ENCODE data around the gene FOXI1. TPM values are rescaled to one million over a fixed set of nuclear protein-coding genes. Genes with fewer than 3 reads are reported as not detected.
"Not testable (repeated sequence)": the region's sequence is repeated elsewhere in the genome, so short reads cannot be mapped to it uniquely, and the experiment has no call there.

The FOXI1 gene
- total RNA-seq, 1 donor = not detected

DNA sequence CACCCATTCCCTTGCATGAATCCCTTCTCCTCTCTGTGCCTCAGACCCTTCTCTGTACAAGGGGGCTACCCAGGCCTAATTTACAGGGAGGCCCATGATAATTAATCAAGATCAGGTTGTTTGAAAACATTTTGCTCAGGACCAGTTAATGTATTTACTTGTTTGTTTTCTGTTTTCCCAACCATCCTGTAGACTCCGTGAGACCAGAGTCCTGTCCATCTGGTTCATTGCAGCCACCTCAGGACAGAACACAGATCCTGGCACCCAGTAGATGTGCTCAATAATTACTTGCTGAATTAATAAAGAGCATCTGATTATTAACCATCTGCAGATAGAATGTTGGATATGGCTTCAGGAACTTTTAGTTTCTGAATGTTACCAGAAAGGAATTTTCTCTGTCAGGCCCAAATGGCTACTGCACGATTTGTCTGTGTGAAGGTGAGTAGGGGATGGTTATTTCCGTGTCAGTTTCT lies 27.3 kb downstream of the FOXI1 start:
- H3K4me3 ChIP-seq (ENCODE audit: low read depth, low read length) = no peak overlapping the region
- no peak for DNase-seq (ENCODE audit: low read depth)
- TF ChIP-seq, protein P1, sequence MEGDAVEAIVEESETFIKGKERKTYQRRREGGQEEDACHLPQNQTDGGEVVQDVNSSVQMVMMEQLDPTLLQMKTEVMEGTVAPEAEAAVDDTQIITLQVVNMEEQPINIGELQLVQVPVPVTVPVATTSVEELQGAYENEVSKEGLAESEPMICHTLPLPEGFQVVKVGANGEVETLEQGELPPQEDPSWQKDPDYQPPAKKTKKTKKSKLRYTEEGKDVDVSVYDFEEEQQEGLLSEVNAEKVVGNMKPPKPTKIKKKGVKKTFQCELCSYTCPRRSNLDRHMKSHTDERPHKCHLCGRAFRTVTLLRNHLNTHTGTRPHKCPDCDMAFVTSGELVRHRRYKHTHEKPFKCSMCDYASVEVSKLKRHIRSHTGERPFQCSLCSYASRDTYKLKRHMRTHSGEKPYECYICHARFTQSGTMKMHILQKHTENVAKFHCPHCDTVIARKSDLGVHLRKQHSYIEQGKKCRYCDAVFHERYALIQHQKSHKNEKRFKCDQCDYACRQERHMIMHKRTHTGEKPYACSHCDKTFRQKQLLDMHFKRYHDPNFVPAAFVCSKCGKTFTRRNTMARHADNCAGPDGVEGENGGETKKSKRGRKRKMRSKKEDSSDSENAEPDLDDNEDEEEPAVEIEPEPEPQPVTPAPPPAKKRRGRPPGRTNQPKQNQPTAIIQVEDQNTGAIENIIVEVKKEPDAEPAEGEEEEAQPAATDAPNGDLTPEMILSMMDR (IDR thresholded peaks at IDR 0.05; ENCODE audit: insufficient read depth, low read depth, low read length) = no peak

DNA sequence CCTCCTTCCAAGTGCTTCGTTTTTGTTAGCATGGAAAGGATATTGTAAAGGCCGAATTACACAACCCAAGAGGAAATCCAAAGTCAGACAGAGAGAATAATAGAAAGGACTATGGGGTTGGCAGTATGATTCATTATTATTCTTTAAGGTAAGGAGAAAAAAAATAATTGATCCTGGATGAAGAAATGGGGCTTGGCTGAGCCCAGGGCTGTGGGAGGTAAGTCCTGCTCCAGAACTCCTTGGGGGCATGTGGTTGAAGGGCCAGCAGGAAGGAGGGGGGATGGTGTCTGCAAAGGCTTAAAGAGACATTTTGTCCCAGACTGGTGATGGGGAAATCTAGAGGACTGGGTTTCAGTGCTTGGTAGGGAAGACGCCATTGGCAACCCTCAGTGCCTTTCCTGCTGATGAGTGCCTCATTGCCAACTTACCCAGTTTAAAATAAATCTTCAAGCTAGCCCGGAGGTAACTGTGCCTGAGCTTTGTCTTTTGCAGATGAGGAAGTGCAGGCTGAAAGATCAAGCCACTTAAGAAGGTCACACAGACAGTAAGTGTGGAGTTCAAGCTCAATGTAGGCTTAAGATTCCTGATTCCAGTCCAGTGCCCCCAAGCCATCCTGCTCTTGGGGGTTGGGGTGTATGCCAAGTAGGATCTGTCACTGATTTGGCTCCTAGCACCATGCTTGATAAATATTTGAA lies 30.2 kb downstream of the FOXI1 start:
- TF ChIP-seq, protein P1 (IDR thresholded peaks at IDR 0.05; ENCODE audit: insufficient read depth, low read depth, low read length) = no peak
- no peak overlapping the region for H3K4me3 ChIP-seq (ENCODE audit: low read depth, low read length)
- DNase-seq (ENCODE audit: low read depth) = no peak

DNA sequence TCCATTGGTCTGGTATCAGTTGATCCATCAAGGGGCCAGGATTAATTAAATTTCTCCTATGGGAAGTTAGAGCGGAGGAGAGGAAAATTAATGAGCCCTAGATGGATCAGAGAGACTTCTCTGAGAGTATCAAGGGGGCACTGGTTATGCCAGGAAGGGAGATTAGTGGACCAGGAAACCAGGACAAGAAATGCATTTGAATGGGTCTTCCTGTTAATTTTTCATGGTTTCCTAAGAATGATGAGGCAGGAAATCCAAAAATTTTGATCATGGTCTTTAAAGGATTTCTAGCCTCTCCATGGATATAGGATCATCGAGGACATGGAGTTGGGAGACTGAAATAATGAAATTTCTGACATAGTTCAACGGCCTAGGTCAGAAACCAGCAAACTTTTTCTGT lies 30.8 kb downstream of the FOXI1 start:
- no peak overlapping the region for H3K4me3 ChIP-seq (ENCODE audit: low read depth, low read length)
- TF ChIP-seq, protein P1 (IDR thresholded peaks at IDR 0.05; ENCODE audit: insufficient read depth, low read depth, low read length) = no peak
- DNase-seq (ENCODE audit: low read depth) = no peak

DNA sequence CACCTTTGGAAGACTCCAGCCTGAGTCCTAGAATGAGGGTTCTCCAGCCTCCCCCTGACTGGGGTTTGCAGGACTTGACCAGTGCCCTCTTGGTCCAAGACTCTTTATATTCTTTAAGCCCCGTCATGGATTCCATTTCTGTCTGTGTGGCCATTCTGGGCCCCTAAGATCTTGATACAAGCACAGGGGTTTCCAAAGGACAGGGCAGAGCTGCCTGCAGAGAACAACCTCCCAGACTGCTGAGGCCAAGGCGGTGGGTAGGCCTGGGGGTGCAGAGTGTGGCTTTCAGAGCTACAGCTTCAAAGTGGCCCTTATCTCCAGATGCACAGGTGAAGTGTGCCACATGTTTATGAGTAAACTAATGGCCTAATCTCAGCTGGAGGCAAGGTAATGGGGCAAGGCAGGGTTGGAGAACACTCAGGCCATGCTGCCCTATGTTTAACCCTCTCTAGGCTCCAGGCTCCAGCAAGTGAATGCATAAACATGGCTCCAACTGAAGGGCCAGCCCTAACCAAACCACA lies 32.1 kb downstream of the FOXI1 start:
- no peak for DNase-seq (ENCODE audit: low read depth)
- no peak overlapping the region for H3K4me3 ChIP-seq (ENCODE audit: low read depth, low read length)
- TF ChIP-seq, protein P1 (IDR thresholded peaks at IDR 0.05; ENCODE audit: insufficient read depth, low read depth, low read length) = no peak

DNA sequence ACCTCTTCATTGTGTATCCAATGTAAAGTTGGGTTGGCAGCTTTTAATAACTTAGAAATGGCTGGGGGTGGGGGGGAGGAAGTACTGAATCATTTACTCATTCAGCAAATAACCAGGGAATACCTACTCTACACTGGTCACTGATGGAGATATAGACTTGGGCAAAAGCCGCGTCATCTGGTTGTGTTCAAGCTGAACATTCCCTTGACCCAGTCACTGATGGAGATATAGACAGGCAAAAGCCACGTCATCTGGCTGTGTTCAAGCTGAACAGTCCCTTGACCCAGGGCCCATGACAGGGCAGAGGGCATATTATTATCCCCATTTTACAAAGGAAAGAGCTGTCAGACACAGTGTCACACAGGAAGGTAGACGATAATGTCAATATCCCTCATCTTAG lies 32.6 kb downstream of the FOXI1 start:
- H3K4me3 ChIP-seq (ENCODE audit: low read depth, low read length) = no peak overlapping the region
- no peak for DNase-seq (ENCODE audit: low read depth)
- TF ChIP-seq, protein P1 (IDR thresholded peaks at IDR 0.05; ENCODE audit: insufficient read depth, low read depth, low read length) = no peak

DNA sequence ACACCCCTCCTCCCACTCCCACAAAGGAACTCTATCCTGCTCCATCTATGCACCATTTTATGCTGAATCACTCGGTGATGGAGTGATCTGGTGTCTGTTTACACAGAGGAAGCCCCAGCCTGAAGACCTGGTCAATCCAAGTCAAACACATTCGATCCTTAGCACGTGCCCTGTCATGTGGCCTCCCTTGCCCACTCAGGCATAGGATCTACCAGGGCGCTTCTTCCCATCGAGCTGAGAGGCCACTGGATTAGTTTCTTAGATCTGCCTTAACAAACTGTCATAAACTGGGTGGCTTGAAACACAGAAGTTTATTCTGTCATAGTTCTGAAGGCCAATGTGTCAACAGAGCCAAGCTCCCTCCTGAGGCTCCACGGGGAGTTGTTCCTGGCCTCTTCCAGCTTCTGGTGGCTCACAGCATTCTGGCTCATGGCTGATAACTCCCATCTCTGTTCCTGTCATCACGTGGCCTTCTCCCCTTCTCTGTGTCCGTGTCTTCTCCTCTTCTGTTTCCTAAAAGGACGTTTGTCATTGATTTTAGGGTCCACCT lies 34.2 kb downstream of the FOXI1 start:
- TF ChIP-seq, protein P1 (IDR thresholded peaks at IDR 0.05; ENCODE audit: insufficient read depth, low read depth, low read length) = no peak
- DNase-seq (ENCODE audit: low read depth) = no peak

DNA sequence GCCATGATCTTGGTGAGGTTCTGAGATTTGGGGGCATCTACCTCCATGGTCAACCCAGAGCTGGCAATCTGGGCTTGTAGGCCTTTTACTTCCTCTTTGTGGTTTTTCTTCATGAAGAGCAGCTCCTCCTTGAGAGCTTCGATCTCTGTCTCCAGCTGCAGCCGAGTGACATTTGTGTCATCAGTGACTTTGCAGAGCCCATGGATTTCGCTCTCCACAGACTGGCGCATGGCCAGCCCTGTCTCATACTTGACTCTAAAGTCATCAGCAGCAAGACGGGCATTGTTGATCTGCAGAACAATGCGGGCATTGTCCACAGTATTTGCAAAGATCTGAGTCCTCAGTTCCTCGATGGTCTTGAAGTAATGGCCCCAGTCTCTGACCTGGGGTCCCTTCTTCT lies 35.5 kb downstream of the FOXI1 start:
- H3K4me3 ChIP-seq (ENCODE audit: low read depth, low read length); DNase-seq (ENCODE audit: low read depth): not testable (repeated sequence)

More for the DNA sequence above, 34.2 kb downstream of the FOXI1 start:
- no peak overlapping the region for H3K4me3 ChIP-seq (ENCODE audit: low read depth, low read length)
